SK-N-SH treated with all-trans-retinoic acid at 6 μM for 48 hours (cell line): ENCODE results near the gene PLA2G12B.

Experiments
- ESRRG ChIP-seq: fragments of 250-450 bp; sonication (Bioruptor Pico); IDR thresholded peaks from 2 replicates; pipeline ENCODE4 v1.6.1; 2021; ENCODE audit warnings: mild to moderate bottlenecking
- PATZ1 ChIP-seq: fragments of 250-450 bp; sonication (Bioruptor Pico); IDR thresholded peaks from 2 replicates; pipeline ENCODE4 v1.8.0; 2020; ENCODE audit warnings: mild to moderate bottlenecking, moderate library complexity, borderline replicate concordance
- RARB ChIP-seq: fragments of 250-450 bp; sonication (Bioruptor Pico); IDR thresholded peaks from 2 replicates; pipeline ENCODE4 v1.8.0; 2021; ENCODE audit warnings: mild to moderate bottlenecking, moderate library complexity
- TSHZ2 ChIP-seq: fragments of 250-450 bp; sonication (Bioruptor Pico); IDR thresholded peaks from 2 replicates; pipeline ENCODE4 v1.5.0; 2020; ENCODE audit warnings: mild to moderate bottlenecking, moderate library complexity
- ZC3H10 ChIP-seq: fragments of 250-450 bp; sonication (Bioruptor Pico); IDR thresholded peaks from 2 replicates; pipeline ENCODE4 v1.5.1; 2021; ENCODE audit warnings: mild to moderate bottlenecking, moderate library complexity
- ZNF8 ChIP-seq: fragments of 450-650 bp; formaldehyde crosslinking; IDR thresholded peaks from 2 replicates; pipeline ENCODE4 v1.5.0; 2020; ENCODE audit warnings: mild to moderate bottlenecking, moderate library complexity

- TF ChIP-seq PATZ1 (CRISPR knock-in tag) = no peak
- TF ChIP-seq ESRRG (CRISPR knock-in tag) = no peak
- no peak for TF ChIP-seq ZC3H10 (CRISPR knock-in tag)
- no peak for TF ChIP-seq TSHZ2 (CRISPR knock-in tag)
- no peak for TF ChIP-seq ZNF8 (CRISPR knock-in tag)
- no peak for TF ChIP-seq RARB (CRISPR knock-in tag)
Observed at GRCh38 chr10:72893136-72893798, 61.3 kb downstream of the PLA2G12B start, which contains the start of gene OIT3.
